OCI-LY7 (cell line): ENCODE results near the gene ERN1.

Experiments used
- EZH2phosphoT487 ChIP-seq: fragments of 200-600 bp; sonication (generic); IDR thresholded peaks from 2 replicates; pipeline ENCODE4 v1.6.1; 2018; ENCODE audit warnings: low read depth, borderline replicate concordance, mild to moderate bottlenecking, mixed run types, antibody characterized with exemption, low read length, moderate library complexity, mixed read lengths
- TF ChIP-seq, protein P1 (sequence below): fragments of 200-600 bp; sonication (generic); conservative IDR thresholded peaks from 2 replicates; pipeline ENCODE4 v1.5.1; 2014; ENCODE audit warnings: mild to moderate bottlenecking, antibody characterized with exemption, low read length, moderate library complexity, mixed read lengths

DNA sequence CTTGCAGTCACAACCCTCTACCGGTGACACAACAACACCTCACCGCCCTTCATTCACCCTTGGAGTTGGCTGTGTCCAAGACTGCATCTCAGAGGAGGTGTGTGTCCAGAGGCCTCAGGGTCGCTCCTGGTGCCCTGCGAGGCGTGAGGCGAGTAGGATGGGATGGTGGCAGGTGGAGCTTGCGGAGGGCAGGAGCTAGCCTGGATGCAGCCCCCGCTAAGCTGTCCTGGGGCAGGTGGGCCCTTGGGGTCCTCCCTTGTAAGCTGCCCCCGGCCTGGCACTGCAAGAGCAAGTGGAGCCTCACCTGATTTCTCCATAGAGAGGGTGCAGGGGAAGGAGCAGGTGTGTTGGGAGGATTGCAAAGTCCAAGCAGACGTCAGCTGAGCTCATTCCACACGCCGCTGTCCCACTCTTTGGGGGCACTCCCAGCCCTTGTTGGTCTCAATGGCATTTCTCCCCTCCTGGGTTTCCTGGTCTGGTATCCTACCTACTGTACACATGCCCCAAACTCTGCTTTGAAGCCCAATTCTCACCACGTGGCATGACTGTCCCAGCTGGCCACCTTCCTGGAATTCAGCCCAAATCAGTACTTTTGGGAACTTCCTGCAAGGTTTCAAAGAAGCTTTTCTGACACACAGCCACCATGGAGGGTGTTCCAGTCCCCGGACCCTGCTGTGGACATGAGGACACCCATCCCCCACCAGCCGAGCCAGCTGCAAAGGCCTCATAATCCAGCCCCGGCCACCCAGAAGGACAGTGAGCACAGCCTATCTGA is 91.4 kb downstream of the ERN1 start:
- TF ChIP-seq, protein P1, sequence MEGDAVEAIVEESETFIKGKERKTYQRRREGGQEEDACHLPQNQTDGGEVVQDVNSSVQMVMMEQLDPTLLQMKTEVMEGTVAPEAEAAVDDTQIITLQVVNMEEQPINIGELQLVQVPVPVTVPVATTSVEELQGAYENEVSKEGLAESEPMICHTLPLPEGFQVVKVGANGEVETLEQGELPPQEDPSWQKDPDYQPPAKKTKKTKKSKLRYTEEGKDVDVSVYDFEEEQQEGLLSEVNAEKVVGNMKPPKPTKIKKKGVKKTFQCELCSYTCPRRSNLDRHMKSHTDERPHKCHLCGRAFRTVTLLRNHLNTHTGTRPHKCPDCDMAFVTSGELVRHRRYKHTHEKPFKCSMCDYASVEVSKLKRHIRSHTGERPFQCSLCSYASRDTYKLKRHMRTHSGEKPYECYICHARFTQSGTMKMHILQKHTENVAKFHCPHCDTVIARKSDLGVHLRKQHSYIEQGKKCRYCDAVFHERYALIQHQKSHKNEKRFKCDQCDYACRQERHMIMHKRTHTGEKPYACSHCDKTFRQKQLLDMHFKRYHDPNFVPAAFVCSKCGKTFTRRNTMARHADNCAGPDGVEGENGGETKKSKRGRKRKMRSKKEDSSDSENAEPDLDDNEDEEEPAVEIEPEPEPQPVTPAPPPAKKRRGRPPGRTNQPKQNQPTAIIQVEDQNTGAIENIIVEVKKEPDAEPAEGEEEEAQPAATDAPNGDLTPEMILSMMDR = no peak
- TF ChIP-seq EZH2phosphoT487 = no peak
